Heart left ventricle (tissue), 16 donors: ENCODE data around the gene TEX38. TPM values are rescaled to one million over a fixed set of nuclear protein-coding genes. Genes with fewer than 3 reads are reported as not detected.

ENCODE experiments used
- ATAC-seq, 4 donors: fragments of 200-7000 bp; cut with Tn5 transposase; one replicate each; pipeline ENCODE4 v1.9.1; 2020 to 2022; ENCODE audit warnings: moderate library complexity in 4 of 4, mild to moderate bottlenecking in 3 of 4, moderate number of reproducible peaks in 1 of 4
- DNase-seq, 5 donors: peaks; one replicate each; pipeline ENCODE4 v3.0.0-alpha.2; 2020
- H3K27ac ChIP-seq, 12 donors: fragments of 200-600 bp; sonication (generic) in 4 of 12; one replicate each; pipeline versions ENCODE4 v1.5.0 to v1.8.0; 2016 to 2022; ENCODE audit warnings: mild to moderate bottlenecking in 2 of 12
- H3K27me3 ChIP-seq, 9 donors: fragments of 200-600 bp; sonication (generic) in 2 of 9; one replicate each; pipeline versions ENCODE4 v1.5.1 to v1.8.0; 2016 to 2022; ENCODE audit warnings: mild to moderate bottlenecking in 3 of 9
- H3K36me3 ChIP-seq, 9 donors: fragments of 200-600 bp; sonication (generic) in 2 of 9; one replicate each; pipeline versions ENCODE4 v1.5.0 to v1.8.0; 2018 to 2022; ENCODE audit warnings: mild to moderate bottlenecking in 2 of 9
- H3K4me1 ChIP-seq, 12 donors: fragments of 200-600 bp; sonication (generic) in 4 of 12; one replicate each; pipeline versions ENCODE4 v1.5.0 to v1.8.0; 2016 to 2022; ENCODE audit warnings: mild to moderate bottlenecking in 3 of 12
- H3K4me3 ChIP-seq, 12 donors: fragments of 200-600 bp; sonication (generic) in 4 of 12; one replicate each; pipeline versions ENCODE4 v1.5.0 to v1.8.0; 2017 to 2022; ENCODE audit warnings: mild to moderate bottlenecking in 9 of 12, moderate library complexity in 4 of 12
- H3K9me3 ChIP-seq, 12 donors: fragments of 200-600 bp; sonication (generic) in 4 of 12; one replicate each; pipeline versions ENCODE4 v1.5.0 to v1.8.0; 2016 to 2022; ENCODE audit warnings: mild to moderate bottlenecking in 1 of 12
- CTCF ChIP-seq, 12 donors: fragments of 200-600 bp; sonication (generic) in 4 of 12; IDR thresholded peaks; one replicate each; pipeline versions ENCODE4 v1.5.0 to v1.8.0; 2018 to 2022; ENCODE audit warnings: antibody characterized with exemption in 12 of 12, mild to moderate bottlenecking in 5 of 12
- POLR2A ChIP-seq, 2 donors: fragments of 450-650 bp; IDR thresholded peaks; one replicate each; pipeline ENCODE4 v1.6.1; 2017; ENCODE audit warnings: antibody characterized with exemption in 2 of 2, mild to moderate bottlenecking in 2 of 2, moderate library complexity in 2 of 2
- WGBS, 4 donors: extraction: QIAGEN DNeasy Blood & Tissue Kit in 2 of 4; methylation state at CpG; one replicate each; pipeline versions ENCODE4 v1.1.5 to v1.1.7; 2013 to 2018; 5-methylcytosine and 5-hydroxymethylcytosine counted together
- intact Hi-C, 10 donors: fragments of 100-400 bp; cut with DNase I; formaldehyde crosslinking; loops; one replicate each; pipeline versions ENCODE4 v1.11.1 to v1.14.2; 2022
- polyA plus RNA-seq, 2 donors: library from polyadenylated mRNA; stranded (reverse); fragments of 200-250 nt; gene quantifications; one replicate each; pipeline ENCODE4 v1.2.3, GENCODE V29; 2013
- total RNA-seq, 9 donors: library from RNA; depleted of rRNA in 2 of 9; stranded (reverse); fragments of >200 nt in 2 of 9; fragmentation: NEBNext Ultra II Directional in 3 of 9; extraction: Animal tissue kit (Norgen Biotek cat#: 25700) in 3 of 9; gene quantifications; one replicate each; pipeline versions ENCODE4 v1.1.0 to v1.2.4, GENCODE V29; 2016 to 2023
- donor health status: ischemic (EF 13 %, LVEDD 7.1; RV severe dilation, severe dysfunction).
- donor health status: healthy with polysubstance abuse.
- donor health status: DM: no; HTN: yes; CAD: no.
- donor health status: DM: no; HTN: no; CAD: no.
- donor health status: ischemic (EF 25% LVEDD 6.9; RV normal size, moderate dysfunction).
- donor health status: ischemic (EF 25% LVEDD 5.7; RV mildly dilated, moderate dysfunction).
- donor health status: healthy.
- donor health status: DM: yes; HTN: yes; CAD: no.
- donor health status: ischemic (EF 35%, LVEDD 5.7; RV mildly dilated, moderate dysfunction).
- donor health status: nonischemic (EF 11% LVEDD 7.7; RV severe dilation, severe dysfunction).
- donor health status: DM: yes; HTN: yes; CAD: no.
- donor health status: PGD.
- donor health status: ischemic (EF 29% LVEDD 5.4; RV normal size, mild dysfunction).
- donor health status: nonischemic (EF 23%, LVEDD 6.1; RV moderate dilation, normal function).

Gene TEX38
- total and polyA plus RNA-seq, 11 donors: 0.81 TPM; not detected in 10

- no peak for TF ChIP-seq CTCF (IDR thresholded peaks at IDR 0.05)
- TF ChIP-seq POLR2A (IDR thresholded peaks at IDR 0.05): no peak
- DNase-seq: no peak
- 62 to 75% (median 68%) methylated on average over 3 to 4 of the region's 4 CpGs for WGBS, 4 donors
- H3K4me1 ChIP-seq: peaks cover 0 to 22% (median 13%) of the 10 kb centered on the region in 12 donors
- peaks cover 0 to 5% (median 2%) of the 10 kb centered on the region in 9 donors for H3K36me3 ChIP-seq
- peak in 3 of 4 donors; percentile 28 to 48 (median 34) for ATAC-seq
- no peaks in the 10 kb centered on the region for H3K9me3 ChIP-seq
- no peak overlapping the region for H3K4me3 ChIP-seq
- no peaks in the 10 kb centered on the region for H3K27me3 ChIP-seq
- H3K27ac ChIP-seq: no peak overlapping the region
- intact Hi-C loops: loop anchor here in 5 of 10 donors (5.0 kb wide), 2 partner anchors 98 to 103 kb away; no protein-coding TSS in a partner anchor
These were observed 47.7 kb upstream of the TEX38 start for GRCh38 chr1:46623743-46624644.

- ATAC-seq (no peak), DNase-seq (no peak)
- intact Hi-C loops: no loop called here
- H3K4me3 ChIP-seq: no peak overlapping the region
- H3K27me3 ChIP-seq: no peaks in the 10 kb centered on the region
- no peaks in the 10 kb centered on the region for H3K4me1 ChIP-seq
- H3K36me3 ChIP-seq: peaks cover 0 to 70% (median 62%) of the 10 kb centered on the region in 9 donors
- no peaks in the 10 kb centered on the region for H3K9me3 ChIP-seq
- no peak overlapping the region for H3K27ac ChIP-seq
- 83 to 93% (median 90%) methylated on average over 2 of the region's 2 CpGs for WGBS, 4 donors
- TF ChIP-seq POLR2A (IDR thresholded peaks at IDR 0.05) (no peak), CTCF (IDR thresholded peaks at IDR 0.05) (no peak)
These were observed 40.9 kb upstream of the TEX38 start for GRCh38 chr1:46630719-46631118.

- intact Hi-C loops: no loop called here
- ATAC-seq: no peak
- no peaks in the 10 kb centered on the region for H3K9me3 ChIP-seq
- H3K4me1 ChIP-seq: peaks cover 0 to 18% (median 10%) of the 10 kb centered on the region in 12 donors
- H3K4me3 ChIP-seq: no peak overlapping the region
- 92 to 100% (median 98%) methylated on average over 2 of the region's 2 CpGs for WGBS, 4 donors
- no peak for DNase-seq
- no peak for TF ChIP-seq POLR2A (IDR thresholded peaks at IDR 0.05)
- no peaks in the 10 kb centered on the region for H3K27me3 ChIP-seq
- peaks cover 0 to 78% (median 68%) of the 10 kb centered on the region in 9 donors for H3K36me3 ChIP-seq
- H3K27ac ChIP-seq: no peak overlapping the region
These were observed 36.4 kb upstream of the TEX38 start for GRCh38 chr1:46635205-46635604.

- Histone ChIP-seq H3K27me3 (no peaks in the 10 kb centered on the region), H3K4me1 (peaks cover 0 to 21% (median 13%) of the 10 kb centered on the region in 12 donors), H3K9me3 (no peaks in the 10 kb centered on the region), H3K4me3 (no peak overlapping the region), H3K27ac (peak overlapping the region; percentile 52 to 91 (median 82)), H3K36me3 (peaks cover 0 to 78% (median 68%) of the 10 kb centered on the region in 9 donors)
- TF ChIP-seq CTCF (IDR thresholded peaks at IDR 0.05) (no peak), POLR2A (IDR thresholded peaks at IDR 0.05) (no peak)
- 14 to 25% (median 18%) methylated on average over 2 of the region's 2 CpGs for WGBS, 4 donors
- intact Hi-C loops: no loop called here
- peak; percentile 78 to 87 (median 84) for ATAC-seq
- DNase-seq: no peak
These were observed 34.1 kb upstream of the TEX38 start for GRCh38 chr1:46637444-46638083.
